OCI-M2 (cell line): Measurements from ENCODE around the gene UQCC2.

Experiments
- DNase-seq: peaks from one replicate; lab custom pipeline; 2025; ENCODE audit not compliant: unreplicated experiment; lab: John Stamatoyannopoulos, UW

The UQCC2 gene

GRCh38 chr6:33744001-33744848, 32.7 kb upstream of the UQCC2 start:
- peak; percentile 28 for DNase-seq

DNA sequence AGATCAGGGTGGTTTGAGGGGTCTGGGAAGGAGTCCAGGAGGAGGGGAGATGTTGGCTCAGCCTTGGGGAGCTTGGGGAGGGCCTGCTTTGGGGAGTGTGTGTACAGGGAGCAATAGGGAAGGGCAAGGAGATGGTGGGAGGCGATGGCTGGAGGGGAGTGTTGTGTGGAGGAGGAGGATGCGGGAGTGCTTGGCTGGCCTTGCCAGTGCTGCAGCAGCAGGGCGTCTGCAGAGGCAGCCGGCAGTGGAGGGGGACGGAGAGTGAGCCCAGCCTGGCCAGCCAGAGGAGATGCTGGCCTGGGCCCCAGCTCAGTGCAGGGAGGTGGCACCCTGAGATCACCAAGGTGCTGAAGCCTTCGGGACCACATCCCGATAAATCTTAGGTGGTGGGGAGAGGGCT, 31.3 kb upstream of the UQCC2 start:
- no peak for DNase-seq

- no peak for DNase-seq
Measured at GRCh38 chr6:33742092-33742491, 30.6 kb upstream of the UQCC2 start.

DNA sequence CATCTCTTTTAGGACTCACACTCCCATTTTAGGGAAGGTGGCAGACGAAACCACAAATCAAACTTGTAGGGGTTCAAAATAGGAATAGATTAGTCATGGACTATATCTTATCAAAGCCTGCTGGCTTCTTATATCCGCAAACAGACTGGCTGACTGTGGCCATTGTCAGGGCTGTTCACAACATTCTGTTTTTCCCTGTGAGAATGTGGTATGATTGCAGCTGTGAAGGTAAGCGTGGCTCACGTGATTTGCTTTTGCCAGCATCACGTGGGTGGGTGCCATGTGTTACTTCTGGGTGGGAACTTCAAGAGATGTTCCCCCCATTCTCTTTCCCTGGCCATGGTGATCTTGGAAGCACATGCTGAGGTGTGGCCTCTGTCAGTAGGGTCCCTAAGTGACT, 29.3 kb upstream of the UQCC2 start:
- DNase-seq, result no peak

GRCh38 chr6:33740204-33740608, 28.7 kb upstream of the UQCC2 start:
- no peak for DNase-seq

DNA sequence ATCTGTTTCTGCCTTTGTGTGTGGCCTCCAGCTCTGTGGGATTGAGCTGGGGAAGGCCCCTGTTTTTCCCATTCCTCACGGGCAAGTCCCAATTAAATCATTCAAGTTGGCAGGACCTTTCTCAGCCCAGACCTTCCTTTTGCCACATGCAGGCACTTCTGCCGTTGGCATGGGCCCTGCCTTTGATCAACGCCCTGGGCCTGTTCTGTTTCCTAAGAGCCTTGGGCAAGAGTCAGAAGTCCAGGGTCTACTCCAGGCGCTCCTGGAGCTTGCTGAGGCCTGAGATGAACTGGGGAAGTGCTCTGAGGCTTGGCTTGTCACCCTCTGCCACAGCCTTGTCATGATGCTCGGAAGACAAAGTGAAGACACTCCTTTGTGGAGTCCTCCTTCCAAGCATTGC, 28.1 kb upstream of the UQCC2 start:
- DNase-seq, result no peak

DNA sequence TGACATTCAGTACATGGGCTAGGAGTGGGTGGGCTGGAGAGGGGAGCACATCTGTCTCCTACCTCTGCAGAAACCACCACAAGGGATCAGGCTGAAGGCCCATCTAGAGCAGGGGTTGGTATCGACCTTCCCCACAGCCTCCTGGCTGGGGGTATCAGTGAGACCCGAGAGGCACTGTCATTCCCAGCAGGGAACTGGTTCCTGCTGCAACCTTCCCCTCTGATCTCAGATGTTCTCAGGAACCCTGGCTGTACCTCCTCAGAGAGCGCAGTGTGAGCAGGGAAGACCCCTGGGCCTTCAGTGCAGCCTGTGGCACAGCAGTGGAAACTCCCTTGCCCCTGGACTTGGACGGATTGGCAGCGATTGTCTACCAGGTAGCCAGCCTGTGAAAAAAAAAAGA, 27.4 kb upstream of the UQCC2 start:
- no peak for DNase-seq

DNA sequence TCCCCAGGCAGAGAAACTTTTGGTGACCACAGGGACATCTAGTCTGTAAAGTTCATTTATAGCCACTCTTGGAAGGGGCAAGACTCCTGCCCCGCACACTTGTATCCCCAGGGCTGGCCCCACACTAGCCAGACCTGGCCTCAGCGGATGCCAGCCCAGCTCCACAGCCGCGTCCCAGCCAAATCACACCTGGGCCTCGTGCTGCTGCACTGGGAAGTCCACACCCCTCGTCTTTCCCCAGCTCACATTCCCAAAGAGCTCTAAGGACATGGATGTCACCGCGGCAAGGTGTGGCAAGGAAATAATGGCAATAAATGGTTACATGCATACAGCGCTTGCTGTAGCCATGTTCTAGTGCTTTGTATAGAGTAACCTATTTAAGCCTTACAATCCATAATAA, 26.7 kb upstream of the UQCC2 start:
- DNase-seq, result no peak

DNA sequence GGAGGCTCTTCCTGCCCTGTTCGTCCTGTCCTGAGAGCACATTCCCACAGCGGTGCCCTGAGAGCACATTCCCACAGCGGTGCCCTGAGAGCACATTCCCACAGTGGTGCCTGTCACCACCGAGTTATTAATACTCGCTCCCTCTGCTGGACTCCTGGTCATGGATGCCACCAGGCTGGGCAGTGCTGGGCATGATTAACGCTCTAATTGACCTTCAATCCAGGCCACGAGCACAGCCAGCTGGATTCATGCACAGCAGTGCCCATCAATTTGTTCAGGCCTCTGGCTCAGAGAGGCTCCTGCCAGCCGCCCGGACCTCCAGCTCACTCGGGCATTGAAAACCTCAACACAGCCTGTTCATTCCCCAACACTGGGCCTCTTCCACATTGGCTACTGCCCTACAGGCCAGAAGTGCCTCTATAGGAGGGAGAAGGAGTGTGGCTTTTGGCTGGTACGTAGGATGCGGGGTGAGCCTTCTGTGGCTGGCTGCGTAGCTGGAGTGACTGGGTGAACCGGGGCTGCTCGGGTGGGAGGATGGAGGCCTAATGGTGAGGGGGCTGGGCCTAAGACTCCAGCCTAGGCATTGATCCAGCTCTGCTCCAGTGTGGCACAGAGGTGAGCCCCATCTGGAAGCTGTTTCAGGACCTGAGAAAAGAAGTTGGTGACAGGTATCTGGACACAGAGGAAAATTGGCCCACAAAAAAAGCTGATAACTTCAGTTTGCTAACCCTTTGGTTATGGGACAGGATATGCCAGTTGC, 25.9 kb upstream of the UQCC2 start:
- DNase-seq, result no peak

GRCh38 chr6:33735216-33735615, 23.7 kb upstream of the UQCC2 start:
- no peak for DNase-seq

DNA sequence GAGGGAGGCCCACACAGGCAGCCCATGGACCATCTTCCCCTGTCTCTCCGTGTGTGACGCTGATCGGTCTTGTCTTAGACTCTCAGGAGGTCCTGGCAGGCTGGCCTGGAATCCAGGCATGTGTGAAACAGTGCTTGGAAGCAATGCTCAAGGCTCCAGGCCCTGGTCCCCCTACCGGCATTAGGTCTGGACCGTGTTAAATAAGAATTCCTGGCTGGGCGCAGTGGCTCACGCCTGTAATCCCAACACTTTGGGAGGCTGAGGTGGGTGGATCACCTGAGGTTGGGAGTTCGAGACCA, 22.2 kb upstream of the UQCC2 start:
- no peak for DNase-seq

- DNase-seq, result no peak
Measured at GRCh38 chr6:33732817-33733708, 21.6 kb upstream of the UQCC2 start.

DNA sequence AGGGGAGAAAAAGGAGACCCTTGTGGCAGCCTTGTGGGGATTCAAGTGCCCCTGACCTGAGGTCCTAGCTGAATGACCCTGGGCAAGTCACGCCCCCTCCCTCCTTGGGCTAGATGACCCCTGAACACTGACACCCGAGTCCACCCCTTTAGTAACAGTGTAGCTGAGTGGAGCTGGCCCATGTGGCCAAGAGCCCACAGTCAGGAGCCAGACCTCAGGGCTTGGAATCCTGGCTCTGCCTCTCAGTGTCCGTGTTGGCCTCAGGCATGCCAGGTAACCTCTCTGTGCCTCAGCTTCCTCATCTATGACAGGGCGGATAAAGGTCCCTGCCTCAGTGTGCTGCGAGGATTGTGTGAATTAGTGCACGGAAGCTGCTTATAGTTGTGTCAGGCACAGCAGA, 20.9 kb upstream of the UQCC2 start:
- no peak for DNase-seq

DNA sequence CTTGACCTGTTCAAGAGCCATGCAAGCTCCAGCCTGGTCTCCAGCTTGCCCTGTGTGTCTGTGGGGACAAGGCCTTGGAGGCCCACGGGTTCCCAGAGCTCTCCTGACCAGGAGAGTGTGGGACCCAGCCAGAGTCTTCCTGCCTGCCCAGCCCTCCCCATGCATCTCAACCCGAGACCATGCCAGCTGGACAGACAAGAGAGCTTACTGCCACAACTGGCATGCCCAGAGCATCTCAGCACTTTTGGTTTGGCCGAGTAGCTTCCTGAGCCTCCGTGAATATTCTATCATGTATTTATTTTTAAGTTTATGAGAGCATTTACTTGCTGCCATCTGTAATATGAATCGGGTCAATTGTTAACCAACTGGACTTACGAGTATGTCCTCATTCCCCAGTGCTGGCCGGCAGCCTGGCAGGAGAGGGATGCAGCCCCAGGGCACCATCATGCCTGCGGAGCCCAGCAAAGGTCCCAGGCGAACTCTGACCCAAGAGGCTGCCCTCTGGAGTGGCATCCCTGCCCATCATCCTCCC, 20.3 kb upstream of the UQCC2 start:
- DNase-seq, result no peak

DNA sequence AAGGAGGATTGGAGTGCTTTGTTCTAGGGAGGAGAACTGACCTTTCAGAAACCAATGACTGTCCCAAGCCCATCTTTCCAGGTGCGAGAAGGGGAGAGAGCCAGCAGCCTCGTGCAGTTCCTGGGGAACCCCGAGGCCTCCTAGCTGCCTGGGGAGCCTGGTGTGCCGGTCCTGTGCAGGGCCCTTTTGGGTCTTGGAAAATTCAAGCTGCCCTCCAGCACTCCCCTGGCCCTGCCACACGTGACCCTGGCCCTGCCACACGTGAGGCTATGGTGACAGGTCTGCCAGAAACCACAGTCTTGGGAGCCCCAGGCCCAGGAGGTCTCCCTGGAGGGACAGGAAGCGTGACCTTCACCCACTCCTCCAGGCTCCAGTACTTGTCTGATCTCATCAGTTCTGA, 19.5 kb upstream of the UQCC2 start:
- no peak for DNase-seq

DNA sequence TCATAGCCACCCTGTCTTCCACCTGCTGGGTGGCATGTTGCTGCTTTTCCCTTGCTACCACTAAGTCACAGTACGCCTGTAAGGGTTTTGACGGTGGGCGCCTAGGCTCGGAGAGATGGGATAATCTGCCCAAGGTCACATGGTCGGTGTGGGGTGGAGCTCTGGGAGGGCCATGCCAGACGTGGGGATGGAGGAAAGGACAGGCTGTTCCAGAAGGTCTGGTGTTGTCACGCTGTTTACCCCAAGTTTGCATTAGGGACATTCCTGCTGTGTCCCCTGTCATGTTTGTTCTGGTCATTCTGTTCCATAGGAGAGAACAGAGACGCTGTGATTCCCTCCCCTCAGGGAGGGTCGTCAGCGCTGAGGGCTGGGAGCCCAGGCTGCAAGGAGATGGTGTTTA, 19.1 kb upstream of the UQCC2 start:
- DNase-seq, result no peak

GRCh38 chr6:33729059-33729458, 17.6 kb upstream of the UQCC2 start:
- DNase-seq, result no peak

DNA sequence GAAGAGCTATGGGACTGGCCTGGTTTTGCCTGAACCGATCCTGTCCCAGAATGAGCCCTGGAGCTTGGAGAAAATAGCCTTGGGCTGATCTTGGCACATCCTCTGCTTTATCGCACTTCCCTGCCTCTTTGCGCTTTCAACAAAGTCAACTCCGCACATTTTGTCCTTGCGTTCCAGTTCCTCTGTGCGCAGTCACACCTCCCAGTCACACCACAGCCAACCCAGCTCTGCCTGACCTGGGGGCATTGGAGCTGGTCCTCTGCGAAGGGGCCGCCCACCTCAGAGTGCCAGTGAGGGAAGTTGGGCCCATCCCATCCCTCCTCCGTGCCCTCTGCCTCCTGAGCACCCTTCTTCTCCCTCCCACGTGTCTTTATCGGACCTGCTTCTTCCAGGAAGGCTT, 16.9 kb upstream of the UQCC2 start:
- DNase-seq, result no peak

GRCh38 chr6:33727932-33728331, 16.4 kb upstream of the UQCC2 start:
- no peak for DNase-seq

DNA sequence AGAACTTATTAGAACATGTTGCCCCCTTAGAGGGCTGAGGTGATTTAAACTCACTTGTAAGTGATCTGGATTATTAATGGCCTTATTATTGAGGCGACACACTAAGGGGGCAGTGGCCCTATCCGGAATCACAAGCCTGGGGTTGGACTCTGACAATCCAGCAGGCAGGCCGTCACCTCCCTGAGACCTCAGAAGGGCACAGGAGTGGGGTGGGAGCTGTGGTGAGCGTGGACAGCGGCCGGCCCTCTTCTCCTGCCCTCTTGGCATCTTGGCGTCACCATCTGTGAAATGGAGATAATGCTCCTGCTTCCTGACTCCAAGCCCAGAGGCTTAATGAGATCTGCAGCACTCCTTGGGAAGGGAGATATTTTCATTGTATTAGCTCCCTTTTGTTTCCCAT, 15.6 kb upstream of the UQCC2 start:
- no peak for DNase-seq

- no peak for DNase-seq
Measured at GRCh38 chr6:33726696-33727095, 15.2 kb upstream of the UQCC2 start.
